Thyroid gland (tissue), 4 donors: ENCODE data around the gene CAMTA1. TPM values are rescaled to one million over a fixed set of nuclear protein-coding genes. Genes with fewer than 3 reads are reported as not detected.

Experiments
- DNase-seq, 2 donors: peaks; one replicate each; pipeline ENCODE4 v3.0.0-alpha.2; 2019
- H3K27ac ChIP-seq, 3 donors: fragments of 200-600 bp; sonication (generic); 1 replicate in 2 of 3; 2 replicates in 1 of 3; pipeline ENCODE4 v1.5.1; 2016 to 2019; ENCODE audit warnings: mild to moderate bottlenecking in 1 of 3, moderate library complexity in 1 of 3
- H3K27me3 ChIP-seq: fragments of 200-600 bp; sonication (generic); one replicate; pipeline ENCODE4 v1.5.1; 2019
- H3K36me3 ChIP-seq, 2 donors: fragments of 200-600 bp; sonication (generic); one replicate each; pipeline ENCODE4 v1.5.1; 2016 to 2019
- H3K4me1 ChIP-seq, 2 donors: fragments of 200-600 bp; sonication (generic); one replicate each; pipeline ENCODE4 v1.5.1; 2017 to 2019
- H3K4me3 ChIP-seq, 3 donors: fragments of 200-600 bp; sonication (generic); replicated peaks in 1 of 3; 1 replicate in 2 of 3; 2 replicates in 1 of 3; pipeline ENCODE4 v1.5.1; 2016; ENCODE audit warnings: mild to moderate bottlenecking in 1 of 3
- H3K9me3 ChIP-seq: fragments of 200-600 bp; sonication (generic); one replicate; pipeline ENCODE4 v1.5.1; 2017
- POLR2A ChIP-seq, 2 donors: fragments of 450-650 bp; IDR thresholded peaks; one replicate each; pipeline ENCODE4 v1.6.1; 2017; ENCODE audit warnings: antibody characterized with exemption in 2 of 2, mild to moderate bottlenecking in 2 of 2, moderate library complexity in 1 of 2
- WGBS, 2 donors: methylation state at CpG; one replicate each; pipeline ENCODE4 v1.1.5; 2017; 5-methylcytosine and 5-hydroxymethylcytosine counted together
- intact Hi-C: fragments of 100-400 bp; cut with DNase I; formaldehyde crosslinking; loops from one replicate; pipeline ENCODE4 v1.15.1; 2023
- total RNA-seq, 4 donors: library from RNA; depleted of rRNA; stranded (reverse); fragments of >200 nt; gene quantifications; one replicate each; pipeline ENCODE4 v1.2.3, GENCODE V29; 2016
- TF ChIP-seq, protein P1 (sequence below), 6 experiments: fragments of 200-600 bp in 3 of 6; fragments of 450-650 bp in 3 of 6; sonication (generic) in 3 of 6; IDR thresholded peaks; one replicate each; pipeline ENCODE4 v1.5.1; 2016 to 2019; ENCODE audit warnings: antibody characterized with exemption in 6 of 6, mild to moderate bottlenecking in 2 of 6, inconsistent platforms in 1 of 6, moderate library complexity in 1 of 6

Gene CAMTA1
- total RNA-seq, 4 donors from 2014 or later: 63.9 to 124 (median 101) TPM

GRCh38 chr1:7507285-7508019 is 722.2 kb downstream of the CAMTA1 start:
- intact Hi-C loops: no loop called here
- Histone ChIP-seq H3K9me3 (no peaks in the 10 kb centered on the region), H3K27ac (no peak overlapping the region), H3K4me1 (no peaks in the 10 kb centered on the region), H3K4me3 (no peak overlapping the region), H3K36me3 (no peaks in the 10 kb centered on the region), H3K27me3 (no peaks in the 10 kb centered on the region)
- TF ChIP-seq, protein P1, sequence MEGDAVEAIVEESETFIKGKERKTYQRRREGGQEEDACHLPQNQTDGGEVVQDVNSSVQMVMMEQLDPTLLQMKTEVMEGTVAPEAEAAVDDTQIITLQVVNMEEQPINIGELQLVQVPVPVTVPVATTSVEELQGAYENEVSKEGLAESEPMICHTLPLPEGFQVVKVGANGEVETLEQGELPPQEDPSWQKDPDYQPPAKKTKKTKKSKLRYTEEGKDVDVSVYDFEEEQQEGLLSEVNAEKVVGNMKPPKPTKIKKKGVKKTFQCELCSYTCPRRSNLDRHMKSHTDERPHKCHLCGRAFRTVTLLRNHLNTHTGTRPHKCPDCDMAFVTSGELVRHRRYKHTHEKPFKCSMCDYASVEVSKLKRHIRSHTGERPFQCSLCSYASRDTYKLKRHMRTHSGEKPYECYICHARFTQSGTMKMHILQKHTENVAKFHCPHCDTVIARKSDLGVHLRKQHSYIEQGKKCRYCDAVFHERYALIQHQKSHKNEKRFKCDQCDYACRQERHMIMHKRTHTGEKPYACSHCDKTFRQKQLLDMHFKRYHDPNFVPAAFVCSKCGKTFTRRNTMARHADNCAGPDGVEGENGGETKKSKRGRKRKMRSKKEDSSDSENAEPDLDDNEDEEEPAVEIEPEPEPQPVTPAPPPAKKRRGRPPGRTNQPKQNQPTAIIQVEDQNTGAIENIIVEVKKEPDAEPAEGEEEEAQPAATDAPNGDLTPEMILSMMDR (IDR thresholded peaks at IDR 0.05): no peak
- TF ChIP-seq POLR2A (IDR thresholded peaks at IDR 0.05): no peak
- 82 to 95% methylated on average over 10 to 21 of the region's 21 CpGs for WGBS, 2 donors
- DNase-seq: no peak

- 93 to 95% methylated on average over 16 of the region's 16 CpGs for WGBS, 2 donors
- no peak for TF ChIP-seq POLR2A (IDR thresholded peaks at IDR 0.05)
- TF ChIP-seq, protein P1 (IDR thresholded peaks at IDR 0.05): no peak
- Histone ChIP-seq H3K4me3 (no peak overlapping the region), H3K9me3 (no peaks in the 10 kb centered on the region), H3K27me3 (no peaks in the 10 kb centered on the region), H3K4me1 (no peaks in the 10 kb centered on the region), H3K36me3 (no peaks in the 10 kb centered on the region), H3K27ac (no peak overlapping the region)
- DNase-seq: no peak
- intact Hi-C loops: no loop called here
Observed at GRCh38 chr1:7508052-7508933, 723.0 kb downstream of the CAMTA1 start.

DNA sequence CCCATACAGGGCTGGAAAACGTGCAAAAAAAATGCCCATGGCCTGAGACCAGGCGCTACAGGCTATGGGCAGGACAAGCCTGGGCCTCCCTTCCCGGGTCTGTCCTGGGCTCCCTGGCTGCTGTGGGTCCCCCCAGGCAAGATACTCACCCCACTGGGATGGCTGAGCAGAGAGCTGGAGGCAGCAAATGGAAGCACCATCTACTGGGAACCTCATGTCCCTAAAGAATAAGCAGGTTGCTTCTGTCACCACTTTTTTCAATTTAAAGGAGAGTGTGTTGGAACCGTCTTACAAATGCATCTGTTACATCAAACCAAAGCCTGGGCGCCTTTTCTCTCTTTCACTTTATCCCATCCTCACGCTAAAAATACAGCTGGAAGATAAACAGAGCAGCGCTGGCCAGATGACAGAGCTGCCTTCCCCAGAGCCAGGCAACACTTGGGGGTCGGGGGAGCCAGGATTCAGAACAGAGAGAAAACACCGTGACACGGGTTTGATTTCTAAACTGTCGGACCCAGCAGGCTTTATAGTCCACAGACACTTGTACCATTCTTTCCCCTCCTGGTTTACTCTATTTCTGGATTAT is 723.8 kb downstream of the CAMTA1 start:
- TF ChIP-seq, protein P1 (IDR thresholded peaks at IDR 0.05): no peak
- no peak for TF ChIP-seq POLR2A (IDR thresholded peaks at IDR 0.05)
- 76 to 92% methylated on average over 11 of the region's 11 CpGs for WGBS, 2 donors
- Histone ChIP-seq H3K27me3 (no peaks in the 10 kb centered on the region), H3K9me3 (no peaks in the 10 kb centered on the region), H3K36me3 (no peaks in the 10 kb centered on the region), H3K27ac (no peak overlapping the region), H3K4me3 (no peak overlapping the region), H3K4me1 (no peaks in the 10 kb centered on the region)
- DNase-seq: no peak
- intact Hi-C loops: no loop called here

DNA sequence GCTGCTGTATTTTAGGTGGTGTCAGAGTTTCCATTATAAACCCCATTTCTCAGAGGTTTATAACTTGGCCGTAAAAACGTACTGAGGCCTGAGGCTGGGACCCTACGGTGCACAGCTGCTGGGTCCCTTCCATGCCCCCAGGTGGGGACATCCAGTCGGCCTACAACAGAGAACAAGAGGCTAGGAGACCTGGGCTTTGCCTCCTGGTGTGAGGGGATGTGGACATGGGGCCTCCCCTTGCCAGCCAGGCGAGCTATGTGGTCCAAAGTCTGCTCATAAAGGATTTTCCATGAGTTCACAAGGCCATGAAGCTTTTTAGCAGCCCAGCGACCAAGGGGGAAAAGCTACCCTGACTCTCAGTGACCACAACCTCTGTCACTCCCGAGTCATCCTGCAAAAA is 724.3 kb downstream of the CAMTA1 start:
- Histone ChIP-seq H3K36me3 (no peaks in the 10 kb centered on the region), H3K27me3 (no peaks in the 10 kb centered on the region), H3K4me1 (no peaks in the 10 kb centered on the region), H3K9me3 (no peaks in the 10 kb centered on the region), H3K27ac (no peak overlapping the region), H3K4me3 (no peak overlapping the region)
- intact Hi-C loops: no loop called here
- 78 to 80% methylated on average over 7 of the region's 7 CpGs for WGBS, 2 donors
- DNase-seq: no peak
- no peak for TF ChIP-seq POLR2A (IDR thresholded peaks at IDR 0.05)
- TF ChIP-seq, protein P1 (IDR thresholded peaks at IDR 0.05): no peak
